Brain microvascular endothelial cell (primary cell): ENCODE measurements around the gene OSBPL10.

ENCODE experiments used
- DNase-seq: peaks from one replicate; pipeline ENCODE4 v3.0.0-alpha.2; 2020
- H3K27ac ChIP-seq: fragments of 250-450 bp; sonication (Bioruptor Pico); 2 replicates; pipeline ENCODE4 v1.5.1; 2020; ENCODE audit warnings: mild to moderate bottlenecking, moderate library complexity
- H3K27me3 ChIP-seq: fragments of 250-450 bp; sonication (Bioruptor Pico); replicated peaks from 2 replicates; pipeline ENCODE4 v1.5.1; 2020; ENCODE audit warnings: mild to moderate bottlenecking
- H3K36me3 ChIP-seq: fragments of 250-450 bp; sonication (Bioruptor Pico); replicated peaks from 2 replicates; pipeline ENCODE4 v1.5.1; 2020; ENCODE audit warnings: mild to moderate bottlenecking
- H3K4me3 ChIP-seq: 2 replicates; pipeline ENCODE4 v1.5.1; 2011; ENCODE audit warnings: low read depth, mild to moderate bottlenecking, control low read depth, low read length, moderate library complexity
- in situ Hi-C: cut with HindIII; loops from 2 replicates; pipeline ENCODE4 v1.10.0; 2017; ENCODE audit warnings: low sequenced_read_pairs, low pct_ligation_motif_present
- TF ChIP-seq, protein P1 (sequence below): IDR thresholded peaks from 2 replicates; pipeline ENCODE4 v1.5.1; 2011; ENCODE audit warnings: low read depth, mild to moderate bottlenecking, moderate library complexity, low read length, control low read depth, inconsistent platforms; ENCODE audit errors: missing control alignments

Gene OSBPL10

DNA sequence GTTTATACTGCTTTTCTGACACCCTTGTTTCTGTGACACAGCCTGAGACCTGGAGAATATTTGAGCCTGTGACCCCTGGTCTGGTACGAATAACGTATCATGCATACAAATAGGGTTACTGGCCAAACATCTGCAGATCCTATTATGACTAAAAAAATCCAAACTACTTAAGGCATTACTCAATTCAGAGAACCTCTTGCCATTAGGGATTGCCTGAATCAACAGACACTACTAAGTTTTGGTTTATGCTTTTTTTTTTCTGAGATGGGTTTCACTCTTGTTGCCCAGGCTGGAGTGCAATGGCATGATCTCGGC is 35.4 kb downstream of the OSBPL10 start:
- no peak overlapping the region for H3K4me3 ChIP-seq
- in situ Hi-C loops, result no loop called here
- no peak overlapping the region for H3K27ac ChIP-seq
- no peaks in the 10 kb centered on the region for H3K36me3 ChIP-seq
- TF ChIP-seq, protein P1, sequence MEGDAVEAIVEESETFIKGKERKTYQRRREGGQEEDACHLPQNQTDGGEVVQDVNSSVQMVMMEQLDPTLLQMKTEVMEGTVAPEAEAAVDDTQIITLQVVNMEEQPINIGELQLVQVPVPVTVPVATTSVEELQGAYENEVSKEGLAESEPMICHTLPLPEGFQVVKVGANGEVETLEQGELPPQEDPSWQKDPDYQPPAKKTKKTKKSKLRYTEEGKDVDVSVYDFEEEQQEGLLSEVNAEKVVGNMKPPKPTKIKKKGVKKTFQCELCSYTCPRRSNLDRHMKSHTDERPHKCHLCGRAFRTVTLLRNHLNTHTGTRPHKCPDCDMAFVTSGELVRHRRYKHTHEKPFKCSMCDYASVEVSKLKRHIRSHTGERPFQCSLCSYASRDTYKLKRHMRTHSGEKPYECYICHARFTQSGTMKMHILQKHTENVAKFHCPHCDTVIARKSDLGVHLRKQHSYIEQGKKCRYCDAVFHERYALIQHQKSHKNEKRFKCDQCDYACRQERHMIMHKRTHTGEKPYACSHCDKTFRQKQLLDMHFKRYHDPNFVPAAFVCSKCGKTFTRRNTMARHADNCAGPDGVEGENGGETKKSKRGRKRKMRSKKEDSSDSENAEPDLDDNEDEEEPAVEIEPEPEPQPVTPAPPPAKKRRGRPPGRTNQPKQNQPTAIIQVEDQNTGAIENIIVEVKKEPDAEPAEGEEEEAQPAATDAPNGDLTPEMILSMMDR, result no peak
- no peak for DNase-seq
- no peaks in the 10 kb centered on the region for H3K27me3 ChIP-seq

DNA sequence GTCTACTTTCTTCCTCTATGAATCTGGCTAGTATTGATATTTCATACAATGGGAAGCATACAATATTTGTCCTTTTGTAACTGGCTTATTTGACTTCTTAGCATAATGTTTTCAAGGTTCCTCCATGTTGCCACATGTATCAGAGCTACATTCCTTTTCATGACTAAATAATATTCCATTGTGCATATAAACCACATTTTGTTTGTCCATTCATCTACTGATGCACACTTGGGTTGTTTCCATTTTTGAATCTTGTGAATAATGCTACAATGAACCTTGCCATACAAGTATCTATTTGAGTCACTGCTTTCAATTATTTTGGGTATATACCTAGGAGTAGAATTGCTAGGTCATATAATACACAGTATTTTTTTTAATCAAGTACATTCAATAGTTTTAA is 38.0 kb downstream of the OSBPL10 start:
- Histone ChIP-seq H3K27ac (no peak overlapping the region), H3K27me3 (no peaks in the 10 kb centered on the region), H3K36me3 (no peaks in the 10 kb centered on the region), H3K4me3 (no peak overlapping the region)
- DNase-seq, result no peak
- TF ChIP-seq, protein P1, result no peak
- in situ Hi-C loops, result no loop called here

DNA sequence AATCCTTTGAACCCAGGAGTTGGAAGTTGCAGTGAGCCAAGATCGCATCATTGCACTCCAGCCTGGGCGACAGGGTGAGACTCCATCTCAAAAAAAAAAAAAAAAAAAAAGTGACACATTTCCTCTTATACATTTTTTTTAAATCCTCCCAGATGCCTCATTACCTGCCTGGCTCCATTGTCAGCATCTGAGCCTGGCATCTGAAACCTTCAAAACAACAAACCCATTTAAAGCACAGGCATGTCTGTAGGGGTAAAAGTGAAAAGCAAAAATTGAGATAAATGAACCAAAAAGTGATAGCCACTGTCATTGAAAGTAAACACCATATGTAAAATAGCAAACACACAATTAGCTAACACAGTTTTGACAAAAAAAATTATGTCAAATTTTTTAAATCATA is 38.6 kb downstream of the OSBPL10 start:
- Histone ChIP-seq H3K36me3 (no peaks in the 10 kb centered on the region), H3K27me3 (no peaks in the 10 kb centered on the region), H3K4me3 (no peak overlapping the region), H3K27ac (no peak overlapping the region)
- in situ Hi-C loops, result no loop called here
- DNase-seq, result no peak
- TF ChIP-seq, protein P1, result no peak

DNA sequence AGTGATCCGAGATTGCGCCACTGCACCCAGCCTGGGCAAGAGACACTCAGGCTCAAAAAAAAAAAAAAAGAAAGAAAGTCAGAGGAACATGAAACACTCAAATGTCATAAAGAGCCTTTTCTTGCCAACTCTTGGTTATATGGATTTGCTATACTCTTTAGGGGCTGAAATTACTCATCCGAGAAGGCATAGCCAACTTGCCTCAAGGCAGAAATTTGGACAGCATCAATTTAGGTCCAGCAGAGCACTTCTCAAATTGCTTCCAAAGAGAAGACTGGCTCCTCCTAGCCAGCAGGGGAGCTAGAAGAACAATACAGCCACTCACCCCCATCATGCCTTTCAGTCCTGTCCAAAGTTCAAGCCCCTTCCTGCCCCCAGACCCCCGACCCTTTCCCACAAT is 43.8 kb downstream of the OSBPL10 start:
- no peak for DNase-seq
- in situ Hi-C loops, result no loop called here
- Histone ChIP-seq H3K27ac (no peak overlapping the region), H3K27me3 (no peaks in the 10 kb centered on the region), H3K36me3 (no peaks in the 10 kb centered on the region), H3K4me3 (no peak overlapping the region)
- TF ChIP-seq, protein P1, result no peak

DNA sequence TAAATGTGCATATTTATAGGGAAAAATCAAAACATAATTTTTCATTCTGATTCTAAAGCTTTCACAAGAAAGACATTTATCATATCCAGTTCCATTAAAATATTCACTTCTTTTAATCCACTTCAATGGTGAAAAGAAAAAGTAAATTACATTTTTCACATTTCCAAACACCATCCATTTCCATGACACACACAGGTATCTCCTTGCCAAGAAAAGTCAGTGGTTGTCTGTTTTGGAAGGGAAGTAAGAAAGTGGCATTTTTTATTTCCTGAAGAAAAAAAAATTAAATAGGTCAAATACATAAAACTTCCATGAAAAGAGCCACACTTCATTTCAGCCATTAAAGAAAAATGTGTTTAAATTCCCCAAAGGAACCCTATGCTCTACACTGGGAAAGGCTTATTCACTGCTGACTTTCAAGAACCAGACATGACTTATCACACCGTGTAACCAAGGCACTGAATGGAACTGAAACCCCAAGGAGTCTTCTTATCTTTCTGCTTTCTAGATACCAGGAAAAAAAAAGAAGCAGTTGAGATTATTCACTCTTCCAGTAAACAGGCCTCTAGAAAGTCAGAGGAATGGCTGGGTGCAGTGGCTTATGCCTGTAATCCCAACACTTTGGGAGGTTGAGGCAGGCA is 44.5 kb downstream of the OSBPL10 start:
- H3K27me3 ChIP-seq, result no peaks in the 10 kb centered on the region
- peak; percentile 68 for DNase-seq
- in situ Hi-C loops, result no loop called here
- H3K4me3 ChIP-seq, result no peak overlapping the region
- no peaks in the 10 kb centered on the region for H3K36me3 ChIP-seq
- H3K27ac ChIP-seq, result no peak overlapping the region
- TF ChIP-seq, protein P1, result no peak

DNA sequence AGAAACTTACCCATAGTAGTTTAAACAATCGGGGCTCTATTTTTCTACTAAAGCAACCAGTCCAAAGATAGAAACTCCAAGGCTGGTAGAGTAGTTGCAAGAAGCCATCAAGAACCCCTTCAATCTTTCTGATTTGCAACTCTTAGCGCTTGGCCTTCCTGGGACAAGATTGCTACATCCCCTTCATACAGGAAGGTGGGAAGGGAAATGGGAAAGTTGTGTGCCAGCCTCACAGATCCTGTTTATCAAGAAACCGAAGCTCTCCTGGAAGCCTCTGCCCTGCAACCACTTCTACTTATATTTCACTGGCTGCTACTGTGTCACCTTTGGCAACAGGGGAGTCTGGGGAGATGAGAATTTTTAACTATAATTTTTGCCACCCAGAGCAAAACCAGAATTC is 46.2 kb downstream of the OSBPL10 start:
- no peaks in the 10 kb centered on the region for H3K36me3 ChIP-seq
- H3K27ac ChIP-seq, result no peak overlapping the region
- TF ChIP-seq, protein P1, result no peak
- no peak overlapping the region for H3K4me3 ChIP-seq
- no peaks in the 10 kb centered on the region for H3K27me3 ChIP-seq
- no peak for DNase-seq
- in situ Hi-C loops, result no loop called here
